NCI-H226 (cell line): Measurements from ENCODE around the gene CALML6.

ENCODE experiments used
- DNase-seq: peaks from one replicate; pipeline ENCODE4 v3.0.0-alpha.2; 2015

CALML6 gene

DNA sequence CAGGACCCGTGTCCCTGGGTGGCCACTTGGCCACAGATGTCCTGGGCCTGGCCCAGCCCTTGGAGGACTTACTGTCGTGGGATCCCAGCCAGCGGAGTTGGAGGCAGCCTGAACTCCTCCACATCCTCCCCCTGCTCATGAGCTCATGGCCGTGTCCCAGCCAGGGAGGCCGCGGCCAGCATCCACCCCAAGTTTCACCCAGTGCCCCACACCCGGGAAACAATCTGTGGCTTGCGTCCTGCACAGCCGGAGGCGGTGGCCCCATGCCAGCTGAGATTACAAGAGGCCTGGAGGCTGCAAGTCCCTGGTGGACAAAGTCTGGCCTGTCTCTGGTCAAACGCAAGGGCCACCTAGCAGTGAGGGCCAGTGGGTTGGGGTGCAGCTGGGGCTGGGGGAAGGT is 31.5 kb downstream of the CALML6 start:
- DNase-seq = no peak

DNA sequence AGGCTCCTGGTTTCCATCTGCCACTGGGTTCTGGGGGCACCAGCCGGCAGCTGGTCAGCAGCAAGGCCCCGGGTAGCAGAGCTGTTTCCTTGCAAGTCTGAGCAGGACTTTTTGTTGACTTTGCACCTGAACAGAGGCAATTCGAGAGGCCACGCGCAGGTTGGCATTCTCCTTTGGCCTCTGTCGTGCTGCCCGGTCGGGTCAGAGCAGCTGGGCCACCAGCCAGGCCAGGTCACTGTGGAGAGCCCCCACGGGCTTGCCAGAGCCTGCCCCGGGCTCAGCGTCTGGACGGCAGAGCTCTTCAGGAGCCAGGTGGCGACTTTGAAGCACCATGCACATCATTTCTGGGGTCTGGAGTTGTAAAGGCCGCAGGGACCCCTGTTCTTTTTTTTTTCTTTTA is 32.4 kb downstream of the CALML6 start:
- DNase-seq = no peak

DNA sequence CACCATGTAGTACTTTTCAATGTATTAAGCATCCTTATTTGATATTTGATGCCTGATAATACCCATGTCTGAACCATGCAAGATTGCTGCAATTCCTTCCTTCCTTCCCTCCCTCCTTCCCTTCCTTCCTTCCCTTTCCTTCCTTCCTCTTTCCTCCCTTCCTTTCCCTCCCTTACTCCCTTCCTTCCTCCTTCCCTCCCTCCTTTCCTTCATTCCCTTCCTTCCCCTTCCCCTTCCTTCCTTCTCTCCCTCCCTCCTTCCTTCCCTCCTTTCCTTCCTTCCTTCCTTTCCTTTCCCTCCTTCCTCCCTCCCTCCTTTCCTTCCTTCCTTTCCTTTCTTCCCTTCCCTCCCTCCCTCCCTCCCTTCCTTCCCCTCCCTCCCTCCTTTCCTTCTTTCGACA is 33.7 kb downstream of the CALML6 start:
- no peak for DNase-seq

DNA sequence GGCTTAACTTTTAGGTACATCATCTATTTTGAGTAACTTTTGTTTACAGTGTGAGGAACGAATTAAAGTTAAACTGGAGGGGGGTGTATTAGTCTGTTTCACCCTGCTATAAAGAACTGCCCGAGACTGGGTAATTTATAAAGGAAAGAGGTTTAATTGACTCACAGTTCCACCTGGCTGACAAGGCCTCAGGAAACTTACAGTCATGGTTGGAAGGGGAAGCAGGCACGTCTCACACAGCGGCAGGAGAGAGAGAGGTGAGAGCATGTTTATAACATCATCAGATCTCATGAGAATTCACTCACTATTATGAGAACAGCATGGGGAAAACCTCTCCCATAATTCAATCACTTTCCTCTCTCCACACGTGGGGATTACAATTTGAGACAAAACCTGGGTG is 35.9 kb downstream of the CALML6 start:
- no peak for DNase-seq

DNA sequence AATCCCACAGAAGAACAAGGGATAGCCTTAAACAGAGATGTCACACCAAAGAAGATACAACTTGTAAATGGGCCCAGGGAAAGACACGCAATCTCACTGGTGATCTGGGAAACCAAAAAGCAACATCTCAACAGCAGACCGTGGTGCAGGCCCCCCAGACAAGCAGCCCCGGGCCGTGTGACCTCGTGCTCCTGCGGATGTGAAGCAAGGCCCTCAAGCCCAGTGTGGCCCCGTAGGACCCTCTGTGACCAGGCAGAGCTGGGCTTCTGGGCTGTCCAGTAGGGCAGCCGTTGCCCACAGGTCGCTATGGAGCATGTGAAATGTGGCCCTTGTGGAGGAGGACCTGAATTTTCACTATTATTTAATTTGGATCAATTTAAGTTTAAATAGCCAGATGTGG is 39.0 kb downstream of the CALML6 start:
- no peak for DNase-seq

DNA sequence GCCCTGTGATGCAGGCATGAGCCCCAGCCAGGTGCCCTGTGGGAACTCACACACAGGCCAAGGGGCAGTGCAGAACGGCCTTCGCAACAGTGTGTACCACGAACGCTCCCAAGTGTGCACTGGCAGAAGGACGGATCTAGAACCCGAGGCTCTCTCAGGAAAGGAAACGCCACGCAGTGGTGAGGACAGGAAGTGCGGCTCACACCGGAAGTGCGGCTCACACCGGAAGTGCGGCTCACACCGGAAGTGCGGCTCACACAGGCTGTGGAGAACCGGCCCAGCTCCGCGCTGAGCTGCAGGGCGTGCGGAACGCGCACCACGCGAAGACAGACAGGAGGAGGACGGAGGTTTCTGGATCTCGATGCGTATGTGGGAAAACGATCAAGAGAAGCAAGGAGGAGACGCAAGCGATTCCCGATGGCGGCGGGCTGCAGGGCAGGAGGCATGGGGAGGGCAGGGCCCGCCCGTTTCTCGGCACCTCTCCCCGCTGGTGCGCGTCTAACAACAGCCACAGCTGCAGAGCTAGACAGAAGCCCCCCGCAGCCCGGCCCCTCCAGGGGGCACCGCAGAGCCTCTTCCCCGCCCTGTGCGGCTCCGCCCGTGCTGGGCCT is 39.9 kb downstream of the CALML6 start:
- DNase-seq = no peak

DNA sequence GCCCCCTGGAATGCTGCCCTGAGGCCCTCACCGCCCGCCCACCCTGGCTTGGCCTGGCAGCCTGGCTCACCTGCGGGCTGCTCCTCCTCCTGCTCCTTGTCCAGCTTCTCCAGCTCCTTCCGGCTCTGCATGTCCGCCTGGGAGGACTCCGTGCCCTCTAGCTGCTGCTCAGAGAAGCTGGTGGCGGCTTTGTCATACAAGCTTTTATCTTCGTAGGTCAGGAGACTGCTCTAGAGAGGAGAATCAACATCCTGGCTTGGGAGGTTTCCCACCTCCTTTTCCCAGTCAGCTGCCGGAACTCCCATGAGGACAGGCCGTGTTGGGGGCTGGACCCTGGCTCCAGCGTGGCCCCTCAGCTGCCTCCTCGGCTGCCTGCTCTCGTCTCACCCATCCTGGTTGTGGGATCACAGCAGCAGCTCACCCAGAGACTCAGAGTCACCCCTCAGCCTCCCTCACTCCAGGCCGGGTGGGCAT is 40.6 kb downstream of the CALML6 start:
- no peak for DNase-seq

DNA sequence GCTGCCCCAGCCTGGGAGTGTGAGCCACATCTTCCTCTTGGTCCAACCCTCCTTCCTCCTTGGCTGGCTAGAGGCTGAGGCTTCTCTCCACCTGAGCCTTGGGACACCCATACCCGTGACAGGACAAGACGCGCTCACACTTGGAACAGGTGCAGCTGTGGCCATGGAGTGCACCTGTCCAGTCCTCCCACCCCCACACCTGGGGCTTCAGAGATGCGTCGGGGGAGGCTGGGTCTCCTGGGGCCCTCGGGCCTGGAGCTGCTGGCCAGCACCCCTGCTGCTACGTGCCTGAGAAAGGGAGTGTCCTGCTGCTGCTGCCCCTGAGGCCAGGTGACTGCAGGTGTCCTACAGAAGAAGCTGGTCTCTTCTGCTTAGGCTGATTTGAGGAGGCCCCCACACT is 41.0 kb downstream of the CALML6 start:
- DNase-seq = no peak

DNA sequence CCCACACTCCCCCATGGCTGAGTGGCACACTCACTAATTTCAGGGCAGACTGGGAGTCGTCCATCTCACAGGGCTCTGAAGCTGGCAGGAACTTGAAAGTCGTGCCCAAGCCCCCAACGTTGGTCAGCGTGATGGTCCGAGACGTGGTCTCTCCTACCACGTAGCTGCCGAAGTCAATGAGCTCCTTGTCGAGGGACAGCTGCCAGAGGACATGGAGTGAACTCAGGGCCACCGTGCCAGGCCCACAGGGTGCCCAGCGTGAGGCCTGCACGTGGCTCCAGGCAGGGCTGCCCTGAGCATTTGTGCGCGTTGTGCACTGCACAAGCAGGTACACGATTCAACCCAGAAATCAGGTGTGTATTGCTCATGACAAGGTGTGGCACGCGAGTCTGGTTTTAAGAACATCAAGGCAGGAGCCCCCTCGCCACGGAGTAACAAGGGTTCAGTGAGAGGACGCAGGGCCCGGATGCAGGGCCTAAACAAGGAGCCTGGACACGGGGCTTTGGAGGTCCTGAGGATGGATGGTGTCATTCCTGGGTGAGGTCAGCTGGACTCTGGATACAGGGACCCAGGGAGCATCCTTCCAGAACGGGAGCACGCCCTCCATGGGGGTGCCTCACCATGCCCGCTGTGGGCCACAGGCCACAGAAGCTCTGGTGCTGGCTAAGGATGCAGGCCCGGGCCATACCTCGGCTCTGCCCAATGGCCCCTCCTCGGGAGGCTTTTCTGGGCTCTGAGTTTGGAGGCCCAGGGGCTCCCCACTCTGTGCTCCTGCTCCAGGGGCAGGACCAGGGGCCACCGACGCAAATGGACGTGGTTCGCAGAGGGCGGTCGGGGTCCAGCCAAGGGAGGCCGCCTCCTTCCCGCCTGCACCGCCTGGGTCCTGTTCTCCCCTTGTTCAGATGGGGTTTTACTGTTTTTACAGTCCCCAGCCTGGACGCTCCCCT is 41.8 kb downstream of the CALML6 start:
- DNase-seq = no peak

DNA sequence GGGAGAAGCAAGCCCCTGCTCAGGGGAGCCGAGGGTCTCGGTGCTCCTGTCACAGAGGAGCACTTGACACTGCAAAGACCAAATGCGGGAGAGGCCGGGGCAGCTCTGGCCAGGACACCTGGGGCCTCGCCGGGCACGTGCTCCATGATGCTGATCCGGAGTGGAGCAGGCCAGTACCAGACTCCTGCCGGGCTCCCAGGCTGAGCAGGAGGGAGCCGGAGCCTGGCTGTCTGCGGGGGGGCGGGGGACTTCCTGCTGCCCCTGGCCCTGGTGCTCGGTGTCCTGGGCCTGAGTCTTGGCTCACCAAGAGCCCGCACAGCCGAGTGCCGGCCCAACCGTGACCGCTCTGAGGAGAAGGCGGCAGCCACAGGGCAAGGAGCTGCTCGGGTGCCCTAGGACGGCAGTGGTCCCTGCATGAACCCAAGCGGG is 42.5 kb downstream of the CALML6 start:
- no peak for DNase-seq

DNA sequence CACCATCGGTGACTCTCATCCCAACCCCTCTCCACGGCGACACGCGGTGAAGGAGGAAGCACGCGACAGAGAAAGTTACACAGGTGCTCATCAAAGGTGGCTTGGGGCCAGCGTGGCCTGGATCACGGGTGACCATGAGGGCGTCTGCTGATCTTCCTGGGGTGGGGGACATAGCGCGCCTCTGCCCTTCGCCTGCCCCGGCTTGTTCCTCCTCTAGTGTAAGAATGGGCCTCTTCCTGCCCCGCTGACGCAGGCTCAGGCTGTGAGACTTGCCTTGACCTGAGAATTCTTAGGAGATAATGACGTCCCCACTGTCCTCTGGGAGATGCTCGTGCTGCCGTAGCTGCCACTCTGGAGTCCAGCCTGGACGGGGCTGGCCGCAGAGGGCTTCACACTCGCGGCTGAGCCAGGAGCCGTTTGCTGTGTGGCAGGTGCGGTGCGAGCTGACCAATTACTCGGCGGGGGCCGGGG is 43.0 kb downstream of the CALML6 start:
- DNase-seq = no peak

DNA sequence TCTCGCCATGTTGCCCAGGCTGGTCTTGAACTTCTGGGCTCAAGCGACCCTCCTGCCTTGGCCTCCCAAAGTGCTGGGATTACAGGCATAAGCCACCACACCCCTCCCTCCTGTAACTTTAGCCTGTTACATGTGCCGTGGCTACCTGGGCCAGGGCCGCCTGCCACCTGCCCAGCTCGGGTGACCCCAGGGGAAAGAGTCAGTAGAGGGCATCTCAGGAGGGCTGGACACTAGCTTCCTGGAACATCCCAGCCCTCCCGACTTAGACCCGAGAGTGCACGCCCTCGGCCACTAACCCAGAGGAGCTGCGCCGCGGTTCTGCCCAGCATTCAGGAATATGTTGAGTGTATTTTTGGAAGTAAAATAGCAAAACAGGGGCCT is 44.4 kb downstream of the CALML6 start:
- DNase-seq = no peak

DNA sequence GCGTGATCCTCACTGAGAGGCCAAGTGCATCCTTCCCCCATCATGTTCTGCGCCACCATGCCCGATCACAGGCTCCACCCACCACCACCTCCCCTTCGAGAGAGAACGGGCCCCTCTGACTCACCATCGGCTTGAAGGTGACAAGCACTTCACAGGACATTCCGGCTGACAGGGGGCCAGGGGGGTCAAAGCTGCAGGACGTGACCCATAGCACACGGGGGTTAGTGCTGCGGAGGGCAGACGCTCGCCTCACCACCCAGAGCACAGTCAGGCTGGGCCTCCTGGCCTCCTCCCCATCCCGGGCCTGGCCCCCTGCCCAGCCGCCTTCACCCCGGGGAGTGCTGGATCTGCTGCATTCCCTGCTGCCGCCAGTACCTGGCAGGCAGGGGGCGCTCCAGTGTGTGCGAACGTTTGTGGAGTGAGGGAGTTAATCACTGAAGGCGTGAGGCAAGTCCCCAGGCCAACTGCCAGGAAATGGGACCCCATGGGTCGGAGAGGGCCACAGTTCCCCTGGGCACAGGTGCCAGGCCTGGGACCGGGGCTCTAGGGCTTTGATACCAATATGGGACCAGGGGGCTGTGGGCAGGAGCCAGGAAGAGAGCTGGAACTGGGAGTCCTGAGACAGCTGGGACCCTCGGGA is 44.9 kb downstream of the CALML6 start:
- DNase-seq = peak; percentile 79

DNA sequence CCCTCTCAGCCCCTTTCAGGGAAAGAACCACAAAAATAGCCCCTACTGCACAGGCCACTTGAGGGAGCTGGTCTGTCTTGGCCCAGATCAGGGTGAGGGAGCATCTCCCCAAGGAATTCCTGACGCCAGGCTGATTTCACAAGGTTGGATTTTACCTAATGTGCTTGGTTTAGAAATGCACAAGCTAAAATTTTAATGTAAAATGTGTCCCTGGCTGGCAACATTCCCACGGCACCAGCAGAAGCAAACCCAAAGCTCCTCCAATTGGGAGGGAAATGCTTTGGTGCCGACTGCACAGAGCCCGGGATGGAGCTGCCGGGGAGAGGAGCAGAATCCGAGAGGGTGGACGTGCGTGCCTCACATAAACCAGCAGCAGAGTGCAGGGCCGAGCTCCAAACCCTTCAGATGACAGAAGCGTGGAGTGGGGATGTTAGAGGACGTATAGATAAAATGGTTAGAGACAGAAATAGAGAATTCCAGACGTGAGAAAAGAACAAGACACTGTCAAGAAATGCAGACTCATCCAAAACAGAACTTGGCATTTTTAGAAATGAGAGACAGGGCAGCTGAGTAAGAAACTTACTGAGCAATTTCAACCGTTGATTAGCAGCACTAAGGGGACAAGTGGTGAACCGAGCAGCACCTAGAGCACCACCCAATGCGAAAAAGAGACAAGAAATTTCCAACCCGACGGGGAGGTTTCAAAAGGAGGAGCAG is 45.6 kb downstream of the CALML6 start:
- no peak for DNase-seq

DNA sequence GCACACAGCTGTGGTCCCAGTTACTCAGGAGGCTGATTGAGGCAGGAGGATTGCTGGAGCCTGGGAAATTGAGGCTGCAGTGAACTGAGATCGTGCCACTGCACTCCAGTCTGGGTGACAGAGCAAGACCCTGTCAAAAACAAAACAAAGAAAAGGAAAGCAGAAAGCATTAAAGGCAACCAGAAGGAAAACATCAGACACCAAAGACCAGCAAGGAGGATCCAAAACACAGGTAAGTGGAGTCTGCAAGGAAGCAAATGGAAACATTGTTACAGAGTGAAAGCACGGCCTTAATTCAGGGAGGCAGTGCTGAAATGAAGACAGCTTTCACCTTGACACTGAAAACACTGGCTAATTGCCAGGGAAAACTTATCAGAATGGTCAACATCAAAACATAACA is 47.7 kb downstream of the CALML6 start:
- DNase-seq = no peak

DNA sequence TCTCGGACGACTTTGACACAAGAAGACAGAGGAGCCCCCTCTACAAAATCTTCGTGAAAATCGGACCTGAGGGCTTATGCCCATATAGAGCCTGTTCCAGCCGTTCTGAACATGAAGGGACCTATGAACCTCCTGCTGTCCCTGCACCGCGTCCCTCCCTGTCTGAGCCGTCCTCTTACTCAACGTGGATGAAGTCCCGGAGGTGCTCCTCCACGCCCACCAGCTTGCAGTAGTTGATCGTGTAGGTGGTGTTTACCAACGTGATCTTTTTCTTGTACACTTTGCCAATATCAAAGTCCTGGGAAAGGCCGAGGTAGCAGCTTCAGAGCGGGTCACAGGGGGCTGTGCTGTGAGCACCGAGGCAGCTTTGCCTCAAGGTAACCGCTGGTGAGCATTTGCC is 48.5 kb downstream of the CALML6 start:
- no peak for DNase-seq

DNA sequence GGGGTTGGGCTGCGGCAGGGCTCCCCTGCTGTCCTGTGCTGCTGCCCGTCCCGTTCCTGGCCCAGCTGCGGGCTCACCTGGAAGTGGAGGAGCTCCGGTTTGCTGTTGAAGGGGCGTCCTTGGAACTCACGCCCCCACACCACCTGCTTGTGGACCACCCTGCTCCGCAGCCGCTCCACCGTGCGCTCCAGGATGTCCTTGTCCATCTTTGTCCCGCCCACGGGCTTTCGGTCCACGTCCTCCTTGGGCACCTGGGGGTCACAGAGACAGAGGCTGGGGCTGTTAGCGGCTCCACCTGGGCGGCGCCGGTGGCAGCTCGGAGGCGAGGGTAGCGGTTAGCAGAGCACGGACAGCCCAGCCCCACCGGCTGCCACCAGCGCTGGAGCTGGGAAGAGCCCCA is 49.8 kb downstream of the CALML6 start:
- DNase-seq = no peak

DNA sequence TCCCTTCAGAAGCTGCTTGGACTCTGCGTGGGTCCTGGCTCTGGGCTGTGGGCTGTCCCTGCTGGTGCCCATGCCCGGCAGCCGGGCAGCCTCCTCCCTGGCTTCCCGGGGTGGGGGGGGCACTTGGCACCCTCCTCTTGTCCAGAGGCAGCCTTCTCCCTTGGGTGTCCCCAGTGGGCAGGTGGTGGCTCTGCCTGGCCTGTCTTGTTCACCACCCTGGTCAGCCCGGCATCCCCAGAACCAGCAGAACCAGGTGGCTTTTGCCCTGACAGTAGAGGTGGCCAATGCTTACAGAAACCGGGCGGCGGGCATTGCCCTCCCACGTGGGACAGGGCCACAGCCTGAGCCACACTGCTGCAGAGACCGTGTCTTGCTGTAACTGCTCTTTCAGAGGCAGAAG is 50.5 kb downstream of the CALML6 start:
- DNase-seq = no peak

DNA sequence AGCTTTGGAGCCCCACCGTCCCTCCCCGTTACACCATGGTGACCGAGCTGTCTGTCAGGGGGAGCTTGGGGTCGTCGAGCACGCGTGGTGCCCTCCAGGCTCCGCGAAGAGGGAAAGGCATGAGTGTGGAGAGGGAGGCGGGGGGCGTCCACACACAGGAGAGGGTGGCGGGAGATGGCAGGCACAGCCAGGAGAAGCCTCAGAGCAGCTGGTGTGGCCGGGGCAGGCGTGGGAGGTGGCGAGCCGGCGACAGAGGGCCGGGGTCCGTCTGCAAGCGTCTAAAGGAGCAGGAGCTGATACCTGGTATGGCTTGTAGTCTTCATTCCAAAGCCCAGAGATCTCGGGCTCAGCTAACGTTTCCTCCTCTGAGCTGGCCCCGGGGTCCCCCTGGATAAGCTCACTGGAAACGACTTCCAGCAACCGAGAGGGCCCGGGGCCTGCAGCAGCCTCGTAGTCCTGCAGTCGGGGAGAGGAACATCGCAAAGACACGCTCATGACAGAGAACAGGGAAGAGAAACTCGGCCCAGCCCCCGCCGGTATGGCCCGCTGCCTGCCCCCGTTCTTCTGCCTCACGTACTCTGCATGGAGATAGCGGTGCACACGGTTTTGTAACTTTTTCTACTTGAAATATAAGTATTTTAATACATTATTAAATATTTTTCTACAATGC is 51.1 kb downstream of the CALML6 start:
- no peak for DNase-seq
